Keratinocyte (primary cell): Measurements from ENCODE around the gene AHNAK. TPM values are rescaled to one million over a fixed set of nuclear protein-coding genes. Genes with fewer than 3 reads are reported as not detected.
"Not testable (repeated sequence)": the region's sequence is repeated elsewhere in the genome, so short reads cannot be mapped to it uniquely, and the experiment has no call there.

ENCODE experiments used
- DNase-seq: peaks from one replicate; pipeline ENCODE4 v3.0.0-alpha.2; 2011; ENCODE audit warnings: low read depth, missing footprints, low spot score
- FAIRE-seq: peaks from 2 replicates; lab custom pipeline; 2011; peaks lifted over from hg19 to GRCh38; lab: Jason Lieb, UNC
- H2AFZ ChIP-seq: 2 replicates; pipeline ENCODE4 v1.6.0; 2012; ENCODE audit warnings: low read length, control low read depth, inconsistent platforms; ENCODE audit not compliant: control insufficient read depth
- H3K27ac ChIP-seq: 2 replicates; pipeline ENCODE4 v1.5.1; 2011; ENCODE audit warnings: low read length; ENCODE audit not compliant: control insufficient read depth, insufficient read depth
- H3K27me3 ChIP-seq: 3 replicates; pipeline ENCODE4 v1.6.0; 2011; ENCODE audit warnings: low read length; ENCODE audit not compliant: control insufficient read depth, insufficient read depth; ENCODE audit errors: extremely low read depth
- H3K36me3 ChIP-seq, 2 experiments: 2 replicates in 1 of 2; 3 replicates in 1 of 2; pipeline ENCODE4 v1.5.1; 2011; ENCODE audit warnings: low read length in 2 of 2, mild to moderate bottlenecking in 1 of 2; ENCODE audit not compliant: control insufficient read depth in 2 of 2, insufficient read depth in 2 of 2; ENCODE audit errors: extremely low read depth in 1 of 2
- H3K4me1 ChIP-seq: 3 replicates; pipeline ENCODE4 v1.5.1; 2011; ENCODE audit warnings: low read length; ENCODE audit not compliant: control insufficient read depth, insufficient read depth; ENCODE audit errors: extremely low read depth
- H3K4me2 ChIP-seq: 3 replicates; pipeline ENCODE4 v1.6.0; 2011; ENCODE audit warnings: low read depth, low read length; ENCODE audit not compliant: control insufficient read depth, insufficient read depth; ENCODE audit errors: extremely low read depth
- H3K4me3 ChIP-seq, 3 experiments: fragments of 200-600 bp in 1 of 3; sonication (generic) in 1 of 3; 2 replicates in 2 of 3; 3 replicates in 1 of 3; pipeline ENCODE4 v1.5.1; 2011 to 2016; ENCODE audit warnings: low read length in 3 of 3, mild to moderate bottlenecking in 3 of 3, control low read depth in 2 of 3, inconsistent platforms in 1 of 3, low read depth in 1 of 3, mixed read lengths in 1 of 3, mixed run types in 1 of 3, moderate library complexity in 1 of 3; ENCODE audit not compliant: control insufficient read depth in 2 of 3, insufficient read depth in 2 of 3; ENCODE audit errors: extremely low read depth in 1 of 3
- H3K79me2 ChIP-seq: 2 replicates; pipeline ENCODE4 v1.6.0; 2012; ENCODE audit warnings: low read length; ENCODE audit not compliant: control insufficient read depth, insufficient read depth
- H3K9ac ChIP-seq: 3 replicates; pipeline ENCODE4 v1.6.0; 2011; ENCODE audit warnings: low read length; ENCODE audit not compliant: control insufficient read depth, insufficient read depth; ENCODE audit errors: extremely low read depth
- H3K9me1 ChIP-seq: 3 replicates; pipeline ENCODE4 v1.6.0; 2011; ENCODE audit warnings: low read length; ENCODE audit not compliant: control insufficient read depth, insufficient read depth; ENCODE audit errors: extremely low read depth
- H3K9me3 ChIP-seq: 2 replicates; pipeline ENCODE4 v1.5.1; 2012; ENCODE audit warnings: low read depth, low read length; ENCODE audit not compliant: control insufficient read depth
- H4K20me1 ChIP-seq: 3 replicates; pipeline ENCODE4 v1.6.0; 2011; ENCODE audit warnings: low read length; ENCODE audit not compliant: control insufficient read depth, insufficient read depth; ENCODE audit errors: extremely low read depth
- EZH2 ChIP-seq: IDR thresholded peaks from one replicate; pipeline ENCODE4 v1.6.1; 2012; ENCODE audit warnings: inconsistent platforms, mild to moderate bottlenecking, low read length, moderate library complexity
- dilution Hi-C: fragments of 300-500 bp; cut with MboI; formaldehyde crosslinking; loops from one replicate; pipeline ENCODE4 v1.7.0; 2020; ENCODE audit warnings: low sequenced_read_pairs; ENCODE audit not compliant: extremely low pct_ligation_motif_present
- polyA plus RNA-seq, 5 experiments: library from polyadenylated mRNA; depleted of rRNA in 3 of 5; stranded (reverse) in 3 of 5; stranded (forward) in 1 of 5; unstranded in 1 of 5; fragments of >200 nt; gene quantifications; 1 replicate in 1 of 5; 2 replicates in 3 of 5; 3 replicates in 1 of 5; pipeline versions ENCODE4 v1.2.1 to v1.2.3, GENCODE V29; 2011 to 2012; ENCODE audit warnings: missing spikeins in 2 of 5, low read depth in 1 of 5, low replicate concordance in 1 of 5
- TF ChIP-seq, protein P1 (sequence below), 3 experiments: IDR thresholded peaks in 1 of 3; conservative IDR thresholded peaks in 1 of 3; optimal IDR thresholded peaks in 1 of 3; 2 replicates in 2 of 3; 3 replicates in 1 of 3; pipeline versions ENCODE3 to v1.5.1; 2011; ENCODE audit warnings: low read length in 3 of 3, mild to moderate bottlenecking in 3 of 3, moderate library complexity in 2 of 3, control low read depth in 1 of 3, inconsistent platforms in 1 of 3; ENCODE audit not compliant: insufficient read depth in 2 of 3; ENCODE audit errors: extremely low read depth in 1 of 3

Gene AHNAK
- polyA plus RNA-seq, 1 donor (not counting 4 experiments of a cell fraction or from before 2014, with no cell fraction given) = 220 TPM

DNA sequence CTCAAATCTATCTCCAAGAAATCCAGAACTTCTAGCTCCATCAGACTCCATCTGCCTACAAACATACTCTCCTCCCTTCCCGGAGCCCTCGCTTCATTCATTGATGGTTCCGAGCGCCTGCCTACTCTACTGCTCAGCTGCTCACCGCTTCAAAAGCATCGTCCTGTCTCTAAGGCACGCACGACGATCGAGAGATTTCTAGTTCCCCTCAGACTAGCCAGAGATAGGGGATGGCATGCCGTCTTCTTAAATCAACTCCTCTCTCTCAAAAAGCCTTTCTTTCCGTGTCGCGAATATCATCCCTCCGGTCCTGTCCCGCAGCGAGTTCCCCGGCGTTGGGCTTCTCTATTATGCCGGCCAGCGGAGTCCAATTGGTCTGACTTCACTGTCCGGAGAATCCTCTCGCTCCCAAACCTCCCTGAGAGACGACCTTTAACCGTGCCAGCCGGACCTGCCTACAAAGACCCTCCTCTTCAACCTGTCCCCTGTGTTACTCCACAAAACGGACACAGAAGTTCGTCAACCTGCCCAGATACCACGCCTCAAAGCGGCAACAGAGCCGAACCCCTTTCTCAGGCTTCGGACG is 26.5 kb upstream of the AHNAK start:
- no peak for TF ChIP-seq EZH2
- TF ChIP-seq, protein P1, sequence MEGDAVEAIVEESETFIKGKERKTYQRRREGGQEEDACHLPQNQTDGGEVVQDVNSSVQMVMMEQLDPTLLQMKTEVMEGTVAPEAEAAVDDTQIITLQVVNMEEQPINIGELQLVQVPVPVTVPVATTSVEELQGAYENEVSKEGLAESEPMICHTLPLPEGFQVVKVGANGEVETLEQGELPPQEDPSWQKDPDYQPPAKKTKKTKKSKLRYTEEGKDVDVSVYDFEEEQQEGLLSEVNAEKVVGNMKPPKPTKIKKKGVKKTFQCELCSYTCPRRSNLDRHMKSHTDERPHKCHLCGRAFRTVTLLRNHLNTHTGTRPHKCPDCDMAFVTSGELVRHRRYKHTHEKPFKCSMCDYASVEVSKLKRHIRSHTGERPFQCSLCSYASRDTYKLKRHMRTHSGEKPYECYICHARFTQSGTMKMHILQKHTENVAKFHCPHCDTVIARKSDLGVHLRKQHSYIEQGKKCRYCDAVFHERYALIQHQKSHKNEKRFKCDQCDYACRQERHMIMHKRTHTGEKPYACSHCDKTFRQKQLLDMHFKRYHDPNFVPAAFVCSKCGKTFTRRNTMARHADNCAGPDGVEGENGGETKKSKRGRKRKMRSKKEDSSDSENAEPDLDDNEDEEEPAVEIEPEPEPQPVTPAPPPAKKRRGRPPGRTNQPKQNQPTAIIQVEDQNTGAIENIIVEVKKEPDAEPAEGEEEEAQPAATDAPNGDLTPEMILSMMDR (optimal IDR thresholded peaks at IDR 0.05 in 1 of 3, IDR thresholded peaks at IDR 0.05 in 1 of 3, conservative IDR thresholded peaks at IDR 0.05 in 1 of 3; ENCODE audit: extremely low read depth in 1 of 3, insufficient read depth in 2 of 3, low read length in 3 of 3) = no peak
- Histone ChIP-seq H3K4me2 (peak overlapping the region; percentile 95), H3K27me3 (no peaks in the 10 kb centered on the region), H3K36me3 (peaks cover 23 to 48% of the 10 kb centered on the region in 2 experiments), H3K79me2 (peaks cover 54% of the 10 kb centered on the region), H3K9ac (peak overlapping the region; percentile 98), H2AFZ (peak overlapping the region; percentile 75), H3K9me3 (no peaks in the 10 kb centered on the region), H3K4me1 (peaks cover 25% of the 10 kb centered on the region), H4K20me1 (peaks cover 15% of the 10 kb centered on the region), H3K4me3 (peak overlapping the region; percentile 88 to 99 (median 96)), H3K9me1 (peaks cover 2% of the 10 kb centered on the region), H3K27ac (peak overlapping the region; percentile 87)
- dilution Hi-C loops = no loop called here
- FAIRE-seq (no peak), DNase-seq (no peak)

DNA sequence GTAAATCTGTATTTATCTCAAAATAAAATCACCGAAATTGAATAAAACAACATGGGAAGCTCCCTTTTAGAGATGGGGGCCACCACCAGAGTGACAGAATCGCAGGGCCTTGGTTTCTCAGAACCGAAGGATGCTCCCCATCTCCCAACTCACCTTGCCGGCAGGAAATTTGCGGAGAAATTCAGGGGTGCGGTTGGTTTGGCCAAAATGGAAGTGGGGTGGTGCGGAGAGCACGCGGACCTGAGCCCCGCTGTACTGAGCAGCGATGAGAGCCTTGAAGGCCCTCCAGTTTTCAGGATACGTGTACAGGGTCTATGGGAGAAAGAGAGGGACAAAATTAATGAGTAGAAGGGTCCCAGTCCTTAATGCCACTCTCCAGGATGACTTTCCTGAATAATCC is 25.8 kb upstream of the AHNAK start:
- peak overlapping the region; percentile 98 for H3K9ac ChIP-seq
- H4K20me1 ChIP-seq = peaks cover 16% of the 10 kb centered on the region
- FAIRE-seq = no peak
- H3K27me3 ChIP-seq = no peaks in the 10 kb centered on the region
- peaks cover 24 to 48% of the 10 kb centered on the region in 2 experiments for H3K36me3 ChIP-seq
- H3K9me3 ChIP-seq = no peaks in the 10 kb centered on the region
- DNase-seq = no peak
- peak overlapping the region; percentile 95 for H3K4me2 ChIP-seq
- H3K4me3 ChIP-seq = peak overlapping the region; percentile 88 to 99 (median 96)
- H3K27ac ChIP-seq = peak overlapping the region; percentile 87
- H2AFZ ChIP-seq = no peak overlapping the region
- dilution Hi-C loops = no loop called here
- peaks cover 25% of the 10 kb centered on the region for H3K4me1 ChIP-seq
- H3K79me2 ChIP-seq = peaks cover 59% of the 10 kb centered on the region
- peaks cover 2% of the 10 kb centered on the region for H3K9me1 ChIP-seq
- no peak for TF ChIP-seq EZH2
- TF ChIP-seq, protein P1 (optimal IDR thresholded peaks at IDR 0.05 in 1 of 3, IDR thresholded peaks at IDR 0.05 in 1 of 3, conservative IDR thresholded peaks at IDR 0.05 in 1 of 3; ENCODE audit: extremely low read depth in 1 of 3, insufficient read depth in 2 of 3, low read length in 3 of 3) = no peak

DNA sequence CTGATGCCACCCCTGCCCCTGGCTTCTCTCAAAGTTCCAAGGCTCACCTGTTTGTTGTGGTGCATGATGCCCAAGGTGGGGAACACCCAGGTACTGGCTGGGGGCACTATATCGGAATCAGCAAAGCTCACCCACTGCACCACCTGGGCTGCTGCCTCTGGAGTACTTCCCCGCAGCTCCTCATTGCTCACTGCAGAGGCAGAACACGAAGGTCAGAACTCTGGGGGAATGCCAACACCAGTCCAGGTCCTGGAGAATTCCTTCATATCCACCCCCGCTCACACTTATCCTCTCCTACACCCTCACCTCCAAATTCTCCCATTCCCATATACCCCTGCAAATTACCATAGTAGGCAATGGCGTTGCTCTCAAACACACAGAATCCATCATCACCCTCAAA is 24.9 kb upstream of the AHNAK start:
- Histone ChIP-seq H4K20me1 (peaks cover 19% of the 10 kb centered on the region), H3K36me3 (peaks cover 31 to 50% of the 10 kb centered on the region in 2 experiments), H3K4me3 (peak overlapping the region in 1 of 3 experiments; percentile 99), H3K4me1 (peaks cover 25% of the 10 kb centered on the region), H3K4me2 (peak overlapping the region; percentile 95), H3K79me2 (peaks cover 68% of the 10 kb centered on the region)
- H2AFZ ChIP-seq, dilution Hi-C loops, H3K27me3 ChIP-seq, FAIRE-seq, H3K9me3 ChIP-seq, DNase-seq, H3K9me1 ChIP-seq, H3K27ac ChIP-seq, H3K9ac ChIP-seq: not testable (repeated sequence)

DNA sequence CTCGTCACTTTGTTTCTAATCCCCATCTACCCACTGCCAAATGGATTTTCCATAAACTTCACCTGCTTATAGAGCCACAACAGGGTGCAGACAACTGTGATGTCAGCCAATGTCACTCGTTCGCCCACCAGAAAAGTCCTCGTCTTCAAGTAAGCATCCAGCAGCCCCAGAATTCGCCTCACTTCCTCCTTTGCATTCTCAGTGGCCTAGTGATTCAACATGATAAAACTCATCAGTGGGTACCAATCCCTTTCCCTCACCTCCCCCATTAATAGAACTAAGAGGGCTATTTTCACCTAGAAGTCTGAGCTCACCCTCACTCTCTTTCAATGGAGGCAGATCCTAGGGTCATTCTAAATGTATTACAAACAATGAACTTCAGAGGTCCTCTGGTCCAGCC is 24.3 kb upstream of the AHNAK start:
- H3K4me2 ChIP-seq, H3K27ac ChIP-seq, FAIRE-seq, H3K4me3 ChIP-seq, H2AFZ ChIP-seq, H3K9me1 ChIP-seq, H3K27me3 ChIP-seq, H3K9me3 ChIP-seq, dilution Hi-C loops, DNase-seq, H3K9ac ChIP-seq: not testable (repeated sequence)
- H4K20me1 ChIP-seq = peaks cover 21% of the 10 kb centered on the region
- peaks cover 74% of the 10 kb centered on the region for H3K79me2 ChIP-seq
- H3K36me3 ChIP-seq = peaks cover 33 to 50% of the 10 kb centered on the region in 2 experiments
- H3K4me1 ChIP-seq = peaks cover 25% of the 10 kb centered on the region
